Suprapubic skin (tissue), 4 donors: ENCODE data around the gene SLC25A33.

Experiments
- EP300 ChIP-seq: sonication (generic); formaldehyde crosslinking; IDR thresholded peaks from one replicate; pipeline ENCODE4 v1.6.1; 2017; ENCODE audit warnings: antibody characterized with exemption
- POLR2AphosphoS5 ChIP-seq, 3 donors: sonication (generic); formaldehyde crosslinking; IDR thresholded peaks; one replicate each; pipeline ENCODE4 v1.6.1; 2017; ENCODE audit warnings: antibody characterized with exemption in 3 of 3
- TF ChIP-seq, protein P1 (sequence below), 2 donors: fragments of 200-600 bp in 1 of 2; fragments of 450-650 bp in 1 of 2; sonication (generic) in 1 of 2; IDR thresholded peaks; one replicate each; pipeline ENCODE4 v1.5.1; 2016 to 2019; ENCODE audit warnings: antibody characterized with exemption in 2 of 2, mild to moderate bottlenecking in 1 of 2, moderate library complexity in 1 of 2

DNA sequence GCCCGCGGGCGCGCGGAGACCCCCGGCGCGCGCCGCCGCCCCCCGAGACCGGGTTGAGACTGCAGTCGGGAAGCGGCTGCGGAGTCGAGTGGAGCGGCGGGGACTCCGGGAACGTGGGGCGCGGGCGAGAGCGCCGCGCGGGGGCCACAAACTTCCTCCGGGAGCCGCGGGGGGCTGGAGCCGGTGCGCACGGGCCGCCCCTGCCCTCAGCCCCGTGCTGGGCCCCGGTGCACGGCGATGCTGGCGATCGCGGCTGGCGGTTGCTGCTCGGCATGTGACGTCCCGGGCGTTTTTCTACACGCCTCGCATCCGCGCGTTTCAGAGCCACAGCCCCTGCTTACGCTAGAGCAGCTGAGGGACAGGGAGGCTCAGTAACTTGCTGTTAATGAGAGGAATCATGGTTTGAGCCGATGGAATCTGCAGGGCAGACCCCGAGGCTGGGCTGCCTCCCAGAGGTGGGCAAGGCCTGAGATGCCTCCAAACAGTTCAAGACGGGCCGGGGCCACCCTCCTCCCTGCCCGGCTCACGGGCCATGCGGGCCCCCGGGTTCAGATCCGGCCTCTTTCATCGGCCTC is 50.0 kb downstream of the SLC25A33 start:
- TF ChIP-seq, protein P1, sequence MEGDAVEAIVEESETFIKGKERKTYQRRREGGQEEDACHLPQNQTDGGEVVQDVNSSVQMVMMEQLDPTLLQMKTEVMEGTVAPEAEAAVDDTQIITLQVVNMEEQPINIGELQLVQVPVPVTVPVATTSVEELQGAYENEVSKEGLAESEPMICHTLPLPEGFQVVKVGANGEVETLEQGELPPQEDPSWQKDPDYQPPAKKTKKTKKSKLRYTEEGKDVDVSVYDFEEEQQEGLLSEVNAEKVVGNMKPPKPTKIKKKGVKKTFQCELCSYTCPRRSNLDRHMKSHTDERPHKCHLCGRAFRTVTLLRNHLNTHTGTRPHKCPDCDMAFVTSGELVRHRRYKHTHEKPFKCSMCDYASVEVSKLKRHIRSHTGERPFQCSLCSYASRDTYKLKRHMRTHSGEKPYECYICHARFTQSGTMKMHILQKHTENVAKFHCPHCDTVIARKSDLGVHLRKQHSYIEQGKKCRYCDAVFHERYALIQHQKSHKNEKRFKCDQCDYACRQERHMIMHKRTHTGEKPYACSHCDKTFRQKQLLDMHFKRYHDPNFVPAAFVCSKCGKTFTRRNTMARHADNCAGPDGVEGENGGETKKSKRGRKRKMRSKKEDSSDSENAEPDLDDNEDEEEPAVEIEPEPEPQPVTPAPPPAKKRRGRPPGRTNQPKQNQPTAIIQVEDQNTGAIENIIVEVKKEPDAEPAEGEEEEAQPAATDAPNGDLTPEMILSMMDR (IDR thresholded peaks at IDR 0.05): no peak
- TF ChIP-seq POLR2AphosphoS5 (IDR thresholded peaks at IDR 0.05) (no peak), EP300 (no peak)
